ENCODE results near the gene ETV5. TPM values are rescaled to one million over a fixed set of nuclear protein-coding genes. Genes with fewer than 3 reads are reported as not detected.

ETV5 gene
- total and polyA plus RNA-seq, 10 of the 15 experiments (the other 5 are each of a cell fraction or from before 2014, with no cell fraction given) = 5.0 to 18.4 (median 7.4) TPM

- 38% methylated on average over 2 of the region's 2 CpGs for WGBS (ENCODE audit: insufficient coverage, insufficient replicate concordance, low lambda C conversion rate, missing lambda C conversion rate)
- POLR2A ChIA-PET = no interaction called here
- Histone ChIP-seq H3K4me2 (ENCODE audit: control insufficient read depth, insufficient read depth) (no peak overlapping the region), H3K4me3 (no peak overlapping the region), H3K79me2 (ENCODE audit: control insufficient read depth, insufficient read depth, low read length) (no peaks in the 10 kb centered on the region), H3K4me1 (ENCODE audit: control insufficient read depth, insufficient read depth, low read length) (no peaks in the 10 kb centered on the region), H3K9me3 (replicated peaks; ENCODE audit: control insufficient read depth, insufficient read depth, low read length) (no peaks in the 10 kb centered on the region), H2AFZ (ENCODE audit: control insufficient read depth, low read depth, low read length) (no peak overlapping the region), H3K27ac (ENCODE audit: control insufficient read depth, insufficient read depth) (no peak overlapping the region), H4K20me1 (ENCODE audit: control insufficient read depth, insufficient read depth) (no peaks in the 10 kb centered on the region), H3K9ac (ENCODE audit: control insufficient read depth, insufficient read depth, low read length) (no peak overlapping the region), H3K36me3 (ENCODE audit: control insufficient read depth in 2 of 2, insufficient read depth in 2 of 2, low read length in 1 of 2) (no peaks in the 10 kb centered on the region), H3K27me3 (replicated peaks in 1 of 2; ENCODE audit: control insufficient read depth in 2 of 2, insufficient read depth in 2 of 2, low read length in 1 of 2) (peaks cover 0 to 2% of the 10 kb centered on the region in 2 experiments; a peak in 2 of 4 replicates)
- FAIRE-seq (no peak), DNase-seq (ENCODE audit: low read depth, low spot score) (no peak), ATAC-seq (no peak)
- RAD21 ChIA-PET (ENCODE audit: unreplicated experiment) = interaction anchor here (1.3 kb wide), 1 partner anchor 92 kb away, joined by 3 read pairs; no protein-coding TSS in a partner anchor
- CTCF ChIA-PET = no interaction called here
- no peak for TF ChIP-seq E4F1 (IDR thresholded peaks at IDR 0.05; ENCODE audit: borderline replicate concordance, partially characterized antibody)
- TF ChIP-seq DPF2 (IDR thresholded peaks at IDR 0.05) = no peak
- no TSS peak for BruUV-seq (replicated peaks)
- SMC1A ChIA-PET (ENCODE audit: uncharacterized antibody, unreplicated experiment) = interaction anchor here (0.7 kb wide), 1 partner anchor 109 kb away, joined by 3 read pairs; no protein-coding TSS in a partner anchor
- in situ Hi-C loops (cut with MboI) (no loop called here), intact Hi-C loops (cut with micrococcal nuclease; ENCODE audit: unreplicated experiment) (no loop called here)
Observed at GRCh38 chr3:186132487-186132886, 23.6 kb upstream of the ETV5 start.

GRCh38 chr3:186129206-186129605 lies 20.3 kb upstream of the ETV5 start:
- Histone ChIP-seq H3K4me3 (no peak overlapping the region), H3K79me2 (ENCODE audit: control insufficient read depth, insufficient read depth, low read length) (no peaks in the 10 kb centered on the region), H2AFZ (ENCODE audit: control insufficient read depth, low read depth, low read length) (no peak overlapping the region), H3K9ac (ENCODE audit: control insufficient read depth, insufficient read depth, low read length) (no peak overlapping the region), H3K4me2 (ENCODE audit: control insufficient read depth, insufficient read depth) (no peak overlapping the region), H3K36me3 (ENCODE audit: control insufficient read depth in 2 of 2, insufficient read depth in 2 of 2, low read length in 1 of 2) (no peaks in the 10 kb centered on the region), H3K27ac (ENCODE audit: control insufficient read depth, insufficient read depth) (no peak overlapping the region), H4K20me1 (ENCODE audit: control insufficient read depth, insufficient read depth) (no peaks in the 10 kb centered on the region), H3K4me1 (ENCODE audit: control insufficient read depth, insufficient read depth, low read length) (no peaks in the 10 kb centered on the region), H3K27me3 (replicated peaks in 1 of 2; ENCODE audit: control insufficient read depth in 2 of 2, insufficient read depth in 2 of 2, low read length in 1 of 2) (peaks cover 0 to 2% of the 10 kb centered on the region in 2 experiments; a peak in 2 of 4 replicates), H3K9me3 (replicated peaks; ENCODE audit: control insufficient read depth, insufficient read depth, low read length) (no peaks in the 10 kb centered on the region)
- intact Hi-C loops (cut with micrococcal nuclease; ENCODE audit: unreplicated experiment) (no loop called here), in situ Hi-C loops (cut with MboI) (no loop called here)
- ChIA-PET RAD21 (ENCODE audit: unreplicated experiment) (no interaction called here), CTCF (no interaction called here), SMC1A (ENCODE audit: uncharacterized antibody, unreplicated experiment) (no interaction called here), POLR2A (no interaction called here)
- ATAC-seq (no peak), FAIRE-seq (no peak), DNase-seq (ENCODE audit: low read depth, low spot score) (no peak)
- WGBS (ENCODE audit: insufficient coverage, insufficient replicate concordance, low lambda C conversion rate, missing lambda C conversion rate) = 45% methylated on average over 4 of the region's 4 CpGs
- no TSS peak for BruUV-seq (replicated peaks)
- TF ChIP-seq ZBTB4 (CRISPR knock-in tag; IDR thresholded peaks at IDR 0.05) = no peak
- no peak for TF ChIP-seq RELB (IDR thresholded peaks at IDR 0.05; ENCODE audit: low read depth)
- TF ChIP-seq EED (IDR thresholded peaks at IDR 0.05; ENCODE audit: low read depth) = no peak
- no peak for TF ChIP-seq ZSCAN29 (IDR thresholded peaks at IDR 0.05)
- TF ChIP-seq SKIL (IDR thresholded peaks at IDR 0.05; ENCODE audit: low read depth, poor library complexity, severe bottlenecking) = no peak

Data from GM12878 (cell line).